Lower leg skin (tissue), 4 donors: Measurements from ENCODE around the gene B9D1. TPM values are rescaled to one million over a fixed set of nuclear protein-coding genes. Genes with fewer than 3 reads are reported as not detected.

Experiments used
- DNase-seq, 2 donors: peaks; one replicate each; pipeline ENCODE4 v3.0.0-alpha.2; 2019; ENCODE audit warnings: low spot score in 2 of 2
- H3K4me3 ChIP-seq: fragments of 200-600 bp; sonication (generic); 2 replicates; pipeline ENCODE4 v1.5.1; 2017; ENCODE audit warnings: mild to moderate bottlenecking, low read depth; ENCODE audit not compliant: poor library complexity, severe bottlenecking
- CTCF ChIP-seq, 3 donors: fragments of 450-650 bp; IDR thresholded peaks; one replicate each; pipeline ENCODE4 v1.5.1; 2016; ENCODE audit warnings: antibody characterized with exemption in 3 of 3, mild to moderate bottlenecking in 3 of 3, moderate library complexity in 2 of 3
- POLR2A ChIP-seq, 2 donors: fragments of 450-650 bp; IDR thresholded peaks; one replicate each; pipeline ENCODE4 v1.6.1; 2016 to 2017; ENCODE audit warnings: antibody characterized with exemption in 2 of 2, mild to moderate bottlenecking in 1 of 2, moderate library complexity in 1 of 2
- WGBS, 2 donors: methylation state at CpG; one replicate each; pipeline ENCODE4 v1.1.5; 2018; 5-methylcytosine and 5-hydroxymethylcytosine counted together
- intact Hi-C: fragments of 100-400 bp; cut with DNase I; formaldehyde crosslinking; loops from one replicate; pipeline ENCODE4 v1.15.0; 2023; ENCODE audit warnings: low total_unique reads
- total RNA-seq, 4 donors: library from RNA; depleted of rRNA; stranded (reverse); fragments of >200 nt; gene quantifications; one replicate each; pipeline ENCODE4 v1.1.0, GENCODE V29; 2016

Gene B9D1
- total RNA-seq, 4 donors from 2014 or later, result 2.4 to 24.5 (median 19.5) TPM

- no peak for TF ChIP-seq POLR2A (IDR thresholded peaks at IDR 0.05)
- TF ChIP-seq CTCF (IDR thresholded peaks at IDR 0.05), result no peak
- DNase-seq, result no peak
- WGBS, 2 donors, result 69 to 77% methylated on average over 5 of the region's 5 CpGs
- H3K4me3 ChIP-seq, result no peak overlapping the region
- intact Hi-C loops, result no loop called here
Measured at GRCh38 chr17:19305256-19305655, 57.3 kb downstream of the B9D1 start.

- WGBS, 2 donors, result 95 to 97% methylated on average over 5 of the region's 5 CpGs
- intact Hi-C loops, result no loop called here
- no peak for DNase-seq
- no peak for TF ChIP-seq CTCF (IDR thresholded peaks at IDR 0.05)
- TF ChIP-seq POLR2A (IDR thresholded peaks at IDR 0.05), result no peak
- no peak overlapping the region for H3K4me3 ChIP-seq
Measured at GRCh38 chr17:19304751-19305150, 57.8 kb downstream of the B9D1 start.

- WGBS, 2 donors, result 76 to 81% methylated on average over 7 of the region's 7 CpGs
- DNase-seq, result peak in 1 of 2 donors; percentile 43
- H3K4me3 ChIP-seq, result no peak overlapping the region
- TF ChIP-seq CTCF (IDR thresholded peaks at IDR 0.05) (no peak), POLR2A (IDR thresholded peaks at IDR 0.05) (no peak)
- intact Hi-C loops, result no loop called here
Measured at GRCh38 chr17:19304209-19304608, 58.3 kb downstream of the B9D1 start.

GRCh38 chr17:19303367-19303776 is 59.2 kb downstream of the B9D1 start:
- DNase-seq, result no peak
- WGBS, 2 donors, result 77 to 80% methylated on average over 9 of the region's 9 CpGs
- intact Hi-C loops, result no loop called here
- no peak overlapping the region for H3K4me3 ChIP-seq
- no peak for TF ChIP-seq CTCF (IDR thresholded peaks at IDR 0.05)
- no peak for TF ChIP-seq POLR2A (IDR thresholded peaks at IDR 0.05)

GRCh38 chr17:19302791-19303331 is 59.7 kb downstream of the B9D1 start:
- WGBS, 2 donors, result 77 to 78% methylated on average over 9 of the region's 9 CpGs
- TF ChIP-seq POLR2A (IDR thresholded peaks at IDR 0.05) (no peak), CTCF (IDR thresholded peaks at IDR 0.05) (no peak)
- DNase-seq, result no peak
- intact Hi-C loops, result no loop called here
- no peak overlapping the region for H3K4me3 ChIP-seq

- H3K4me3 ChIP-seq, result no peak overlapping the region
- DNase-seq, result no peak
- 80 to 88% methylated on average over 9 of the region's 9 CpGs for WGBS, 2 donors
- TF ChIP-seq POLR2A (IDR thresholded peaks at IDR 0.05) (no peak), CTCF (IDR thresholded peaks at IDR 0.05) (no peak)
- intact Hi-C loops, result no loop called here
Measured at GRCh38 chr17:19301973-19302372, 60.5 kb downstream of the B9D1 start.
